HG03095 (cell line): ENCODE results near the gene TDRD12.

Source experiments
- ATAC-seq: cut with Tn5 transposase; IDR thresholded peaks from one replicate; pipeline ENCODE4 v1.9.1; 2021; ENCODE audit warnings: moderate library complexity; ENCODE audit not compliant: unreplicated experiment

TDRD12 gene

GRCh38 chr19:32719611-32720059, at the start of gene TDRD12:
TDRD12 (plus strand) TSS chr19:32719767; CDS start chr19:32720073, 306 bp downstream.
- ATAC-seq: no peak

- ATAC-seq: no peak
These were observed 47.5 kb upstream of the TDRD12 start for GRCh38 chr19:32671883-32672593.

GRCh38 chr19:32672841-32673240, 46.7 kb upstream of the TDRD12 start:
- ATAC-seq: no peak

GRCh38 chr19:32673573-32673972, 46.0 kb upstream of the TDRD12 start:
- no peak for ATAC-seq

- ATAC-seq: no peak
These were observed 45.2 kb upstream of the TDRD12 start for GRCh38 chr19:32674153-32674930.

GRCh38 chr19:32674931-32675719, 44.4 kb upstream of the TDRD12 start, which contains the start of gene ANKRD27:
ANKRD27 (minus strand) TSS chr19:32675180; CDS start chr19:32659015, 16,165 bp downstream.
- peak; percentile 96 for ATAC-seq

- no peak for ATAC-seq
These were observed 43.8 kb upstream of the TDRD12 start, which contains the start of gene RGS9BP for GRCh38 chr19:32675720-32676185. RGS9BP (plus strand) TSS chr19:32675848; CDS start chr19:32676264, 416 bp downstream.

GRCh38 chr19:32676186-32676894, 43.2 kb upstream of the TDRD12 start:
- ATAC-seq: no peak

- ATAC-seq: no peak
These were observed 42.6 kb upstream of the TDRD12 start for GRCh38 chr19:32676895-32677359.

GRCh38 chr19:32677657-32678056, 41.9 kb upstream of the TDRD12 start:
- ATAC-seq: no peak

- no peak for ATAC-seq
These were observed 38.6 kb upstream of the TDRD12 start for GRCh38 chr19:32680986-32681385.

- no peak for ATAC-seq
These were observed 37.2 kb upstream of the TDRD12 start for GRCh38 chr19:32682317-32682716.

GRCh38 chr19:32686847-32687475, 32.6 kb upstream of the TDRD12 start:
- ATAC-seq: no peak

GRCh38 chr19:32687681-32688080, 31.9 kb upstream of the TDRD12 start:
- no peak for ATAC-seq

- no peak for ATAC-seq
These were observed 31.3 kb upstream of the TDRD12 start for GRCh38 chr19:32688311-32688710.

- ATAC-seq: peak; percentile 90
These were observed 28.1 kb upstream of the TDRD12 start, which contains the start of gene NUDT19 for GRCh38 chr19:32691291-32691951. NUDT19 (plus strand) TSS chr19:32691821; CDS start chr19:32691961, 140 bp downstream.

- peak; percentile 63 for ATAC-seq
These were observed 27.4 kb upstream of the TDRD12 start for GRCh38 chr19:32691952-32692726.

GRCh38 chr19:32692727-32693061, 26.9 kb upstream of the TDRD12 start:
- ATAC-seq: no peak
